Measurements from ENCODE around the gene NFIX. TPM values are rescaled to one million over a fixed set of nuclear protein-coding genes. Genes with fewer than 3 reads are reported as not detected.
A peak's percentile ranks its signal among the peaks of the same experiment; 100 is the strongest.

Gene NFIX
- total and polyA plus RNA-seq, 2 of the 13 experiments (the other 11 are each of a cell fraction or from before 2014, with no cell fraction given), result 3.4 to 5.4 TPM

DNA sequence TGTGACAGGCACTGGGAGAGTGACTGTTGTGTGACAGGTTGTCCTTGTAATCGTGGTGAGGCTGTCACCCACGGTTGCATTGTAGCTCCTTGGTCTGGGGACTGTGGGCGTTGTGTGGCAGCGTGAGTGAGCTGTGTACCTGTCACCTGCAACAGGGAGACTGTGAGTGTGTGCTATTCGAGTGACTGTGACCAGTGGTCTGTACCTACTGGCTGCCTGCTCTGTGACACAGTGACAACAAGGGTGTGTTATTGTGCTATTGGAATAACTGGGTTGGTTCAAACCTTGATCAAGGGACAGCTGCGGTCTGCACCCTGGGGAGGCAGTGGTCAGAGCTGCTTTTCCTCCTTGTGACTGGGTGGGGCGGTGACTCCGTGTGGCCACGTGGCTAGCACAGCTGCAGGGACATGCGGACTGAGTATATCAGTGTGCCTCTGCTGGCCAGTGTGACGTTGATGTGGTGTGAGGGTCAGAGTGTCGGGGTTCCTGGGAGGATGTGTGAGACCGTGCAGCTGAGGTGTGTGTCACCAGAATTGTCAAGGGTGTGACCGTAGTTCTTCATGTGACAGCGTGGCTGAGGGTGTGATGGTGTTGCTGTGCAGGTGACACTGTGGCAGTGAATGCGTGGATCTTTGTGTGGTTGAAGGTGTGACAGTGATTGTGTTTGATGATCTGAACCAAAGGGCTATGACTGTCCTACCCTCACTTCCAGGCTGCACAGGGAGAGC is 10.1 kb upstream of the NFIX start:
- Histone ChIP-seq H3K79me2 (ENCODE audit: insufficient read depth, low read length) (no peaks in the 10 kb centered on the region), H3K9ac (ENCODE audit: insufficient read depth, low read depth, low read length) (peak overlapping the region; percentile 55), H3K4me2 (ENCODE audit: low read depth, low read length) (peak overlapping the region; percentile 98), H3K4me1 (ENCODE audit: insufficient read depth, low read length) (peaks cover 60% of the 10 kb centered on the region), H4K20me1 (ENCODE audit: insufficient read depth, low read length) (no peaks in the 10 kb centered on the region), H3K27me3 (ENCODE audit: control insufficient read depth in 1 of 2, insufficient read depth in 2 of 2, low read length in 2 of 2) (peaks cover 0 to 5% of the 10 kb centered on the region in 2 experiments; a peak in 1 of 5 replicates), H3K27ac (ENCODE audit: extremely low read length, insufficient read depth, low read length) (peak overlapping the region; percentile 80), H3K36me3 (replicated peaks in 1 of 2; ENCODE audit: control insufficient read depth in 1 of 2, insufficient read depth in 2 of 2, low read length in 2 of 2) (no peaks in the 10 kb centered on the region), H3K4me3 (replicated peaks in 1 of 3; ENCODE audit: insufficient read depth in 1 of 3, low read depth in 2 of 3, low read length in 3 of 3) (peak overlapping the region; percentile 21 to 76 (median 33); a peak in 5 of 6 replicates), H2AFZ (ENCODE audit: low read length) (peak overlapping the region; percentile 15), H3K9me3 (ENCODE audit: low read length) (no peaks in the 10 kb centered on the region)
- POLR2A ChIA-PET, result interaction anchor here (0.8 to 3.6 kb wide), 18 partner anchors 11 to 196 kb away, joined by 3 to 66 read pairs (median 6); partner anchors contain the start of gene NACC1
- CTCF ChIA-PET (ENCODE audit: low intra/inter-chr PET ratio, low total read pairs), result interaction anchor here (0.8 to 3.8 kb wide), 5 partner anchors 45 to 103 kb away, joined by 3 to 29 read pairs (median 3); no protein-coding TSS in a partner anchor
- ATAC-seq, result peak; percentile 81
- no TSS peak for BruUV-seq (replicated peaks)
- intact Hi-C loops (cut with micrococcal nuclease; ENCODE audit: unreplicated experiment), result loop anchor here (1.0 to 2.0 kb wide), 2 partner anchors 48 to 76 kb away; no protein-coding TSS in a partner anchor
- FAIRE-seq, result peak; percentile 81
- in situ Hi-C loops (cut with HindIII; ENCODE audit: extremely low pct_ligation_motif_present, low pct_unique_long_range_greater_than_20kb), result loop anchor here (5.0 kb wide), 2 partner anchors 37 to 77 kb away; no protein-coding TSS in a partner anchor
- WGBS (ENCODE audit: low lambda C conversion rate), result 1% methylated on average over 8 of the region's 16 CpGs
- peak; percentile 75 for DNase-seq (ENCODE audit: low spot score)
- peak; percentile 95 for TF ChIP-seq SAP130 (CRISPR knock-in tag; IDR thresholded peaks at IDR 0.05; ENCODE audit: low read depth)
- peak; percentile 37; the same call in 1 of the 2 replicates for TF ChIP-seq MED1 (CRISPR knock-in tag; IDR thresholded peaks at IDR 0.05)
- peak; percentile 52; the same call in 1 of the 2 replicates for TF ChIP-seq ARNTL (CRISPR knock-in tag; IDR thresholded peaks at IDR 0.05)
- TF ChIP-seq AHR (CRISPR knock-in tag; IDR thresholded peaks at IDR 0.05), result 0 out of 2 replicates have a peak, but pooled peaks have one; percentile 72
- no peak for TF ChIP-seq ZFP36L2 (CRISPR knock-in tag; IDR thresholded peaks at IDR 0.05)
- TF ChIP-seq SAFB2 (CRISPR knock-in tag; IDR thresholded peaks at IDR 0.05; ENCODE audit: borderline replicate concordance, low read depth), result peak; percentile 66
- TF ChIP-seq JDP2 (CRISPR knock-in tag; IDR thresholded peaks at IDR 0.05; ENCODE audit: borderline replicate concordance), result no peak; the same call in 1 of the 2 replicates
- TF ChIP-seq ELF3 (CRISPR knock-in tag; IDR thresholded peaks at IDR 0.05), result 0 out of 2 replicates have a peak, but pooled peaks have one; percentile 32
- TF ChIP-seq ZNF550 (CRISPR knock-in tag; IDR thresholded peaks at IDR 0.05; ENCODE audit: borderline replicate concordance), result peak; percentile 56; the same call in 1 of the 2 replicates
- TF ChIP-seq ZSCAN22 (CRISPR knock-in tag; IDR thresholded peaks at IDR 0.05), result peak; percentile 10; the same call in 1 of the 2 replicates
- TF ChIP-seq, protein P1, sequence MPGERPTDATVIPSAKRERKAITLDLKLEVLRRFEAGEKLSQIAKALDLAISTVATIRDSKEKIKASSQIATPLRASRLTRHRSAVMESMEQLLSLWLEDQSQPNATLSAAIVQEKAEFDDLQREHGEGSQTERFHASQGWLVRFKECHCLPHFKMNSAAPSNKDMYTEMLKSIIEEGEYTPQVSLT (CRISPR knock-in tag; IDR thresholded peaks at IDR 0.05; ENCODE audit: borderline replicate concordance, low read depth), result no peak
- TF ChIP-seq, protein P2, sequence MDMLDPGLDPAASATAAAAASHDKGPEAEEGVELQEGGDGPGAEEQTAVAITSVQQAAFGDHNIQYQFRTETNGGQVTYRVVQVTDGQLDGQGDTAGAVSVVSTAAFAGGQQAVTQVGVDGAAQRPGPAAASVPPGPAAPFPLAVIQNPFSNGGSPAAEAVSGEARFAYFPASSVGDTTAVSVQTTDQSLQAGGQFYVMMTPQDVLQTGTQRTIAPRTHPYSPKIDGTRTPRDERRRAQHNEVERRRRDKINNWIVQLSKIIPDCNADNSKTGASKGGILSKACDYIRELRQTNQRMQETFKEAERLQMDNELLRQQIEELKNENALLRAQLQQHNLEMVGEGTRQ (IDR thresholded peaks at IDR 0.05; ENCODE audit: low read depth, low read length), result peak; percentile 79
- TF ChIP-seq, protein P2 (CRISPR knock-in tag; IDR thresholded peaks at IDR 0.05; ENCODE audit: borderline replicate concordance), result peak; percentile 85; the same call in 1 of the 2 replicates
- no peak for TF ChIP-seq GTF2F1 (IDR thresholded peaks at IDR 0.05; ENCODE audit: low read length)
- TF ChIP-seq SPEN (CRISPR knock-in tag; IDR thresholded peaks at IDR 0.05; ENCODE audit: low read depth), result 0 out of 2 replicates have a peak, but pooled peaks have one; percentile 14
- TF ChIP-seq KAT8 (CRISPR knock-in tag; IDR thresholded peaks at IDR 0.05), result peak; percentile 13; the same call in 1 of the 2 replicates
- peak; percentile 31; the same call in 1 of the 2 replicates for TF ChIP-seq KMT2B (CRISPR knock-in tag; IDR thresholded peaks at IDR 0.05)
- TF ChIP-seq, protein P3, sequence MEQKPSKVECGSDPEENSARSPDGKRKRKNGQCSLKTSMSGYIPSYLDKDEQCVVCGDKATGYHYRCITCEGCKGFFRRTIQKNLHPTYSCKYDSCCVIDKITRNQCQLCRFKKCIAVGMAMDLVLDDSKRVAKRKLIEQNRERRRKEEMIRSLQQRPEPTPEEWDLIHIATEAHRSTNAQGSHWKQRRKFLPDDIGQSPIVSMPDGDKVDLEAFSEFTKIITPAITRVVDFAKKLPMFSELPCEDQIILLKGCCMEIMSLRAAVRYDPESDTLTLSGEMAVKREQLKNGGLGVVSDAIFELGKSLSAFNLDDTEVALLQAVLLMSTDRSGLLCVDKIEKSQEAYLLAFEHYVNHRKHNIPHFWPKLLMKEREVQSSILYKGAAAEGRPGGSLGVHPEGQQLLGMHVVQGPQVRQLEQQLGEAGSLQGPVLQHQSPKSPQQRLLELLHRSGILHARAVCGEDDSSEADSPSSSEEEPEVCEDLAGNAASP (CRISPR knock-in tag; IDR thresholded peaks at IDR 0.05; ENCODE audit: borderline replicate concordance), result peak; percentile 38; the same call in 1 of the 2 replicates
- TF ChIP-seq ARID2 (CRISPR knock-in tag; IDR thresholded peaks at IDR 0.05; ENCODE audit: borderline replicate concordance), result no peak
- TF ChIP-seq PPARG (CRISPR knock-in tag; conservative IDR thresholded peaks at IDR 0.05), result no peak
- 0 out of 2 replicates have a peak, but pooled peaks have one; percentile 34 for TF ChIP-seq ZNF34 (CRISPR knock-in tag; IDR thresholded peaks at IDR 0.05; ENCODE audit: borderline replicate concordance)
